Measurements from ENCODE around the gene VSTM5. TPM values are rescaled to one million over a fixed set of nuclear protein-coding genes. Genes with fewer than 3 reads are reported as not detected.

Gene VSTM5
- total and polyA plus RNA-seq, 7 donors: 0.23 to 3.6 (median 0.85) TPM; not detected in 1

- DNase-seq: no peak
- Histone ChIP-seq H3K27me3 (no peaks in the 10 kb centered on the region), H3K4me3 (no peak overlapping the region), H3K9me3 (no peaks in the 10 kb centered on the region), H3K36me3 (no peaks in the 10 kb centered on the region), H3K27ac (no peak overlapping the region), H3K4me1 (no peaks in the 10 kb centered on the region)
- intact Hi-C loops (cut with DNase I): no loop called here
- 91 to 92% methylated on average over 10 of the region's 10 CpGs for WGBS, 2 donors
- TF ChIP-seq POLR2A (IDR thresholded peaks at IDR 0.05) (no peak), CTCF (IDR thresholded peaks at IDR 0.05) (no peak), EP300 (IDR thresholded peaks at IDR 0.05) (no peak), POLR2AphosphoS5 (IDR thresholded peaks at IDR 0.05) (no peak)
These were observed 76.7 kb downstream of the VSTM5 start for GRCh38 chr11:93773601-93774200.

GRCh38 chr11:93773045-93773477 lies 77.4 kb downstream of the VSTM5 start:
- Histone ChIP-seq H3K27me3 (no peaks in the 10 kb centered on the region), H3K9me3 (no peaks in the 10 kb centered on the region), H3K27ac (no peak overlapping the region), H3K4me1 (no peaks in the 10 kb centered on the region), H3K36me3 (no peaks in the 10 kb centered on the region), H3K4me3 (no peak overlapping the region)
- DNase-seq: no peak
- intact Hi-C loops (cut with DNase I): no loop called here
- WGBS, 2 donors: 96 to 98% methylated on average over 3 of the region's 3 CpGs
- TF ChIP-seq EP300 (IDR thresholded peaks at IDR 0.05) (no peak), POLR2AphosphoS5 (IDR thresholded peaks at IDR 0.05) (no peak), CTCF (IDR thresholded peaks at IDR 0.05) (no peak), POLR2A (IDR thresholded peaks at IDR 0.05) (no peak)

GRCh38 chr11:93772123-93772522 lies 78.3 kb downstream of the VSTM5 start:
- no peaks in the 10 kb centered on the region for H3K4me1 ChIP-seq
- no peak overlapping the region for H3K27ac ChIP-seq
- H3K27me3 ChIP-seq: no peaks in the 10 kb centered on the region
- WGBS, 2 donors: 96 to 98% methylated on average over 4 of the region's 4 CpGs
- H3K9me3 ChIP-seq: no peaks in the 10 kb centered on the region
- TF ChIP-seq POLR2A (IDR thresholded peaks at IDR 0.05) (no peak), EP300 (IDR thresholded peaks at IDR 0.05) (no peak), CTCF (IDR thresholded peaks at IDR 0.05) (no peak), POLR2AphosphoS5 (IDR thresholded peaks at IDR 0.05) (no peak)
- no peak overlapping the region for H3K4me3 ChIP-seq
- DNase-seq: no peak
- intact Hi-C loops (cut with DNase I): no loop called here
- no peaks in the 10 kb centered on the region for H3K36me3 ChIP-seq

DNA sequence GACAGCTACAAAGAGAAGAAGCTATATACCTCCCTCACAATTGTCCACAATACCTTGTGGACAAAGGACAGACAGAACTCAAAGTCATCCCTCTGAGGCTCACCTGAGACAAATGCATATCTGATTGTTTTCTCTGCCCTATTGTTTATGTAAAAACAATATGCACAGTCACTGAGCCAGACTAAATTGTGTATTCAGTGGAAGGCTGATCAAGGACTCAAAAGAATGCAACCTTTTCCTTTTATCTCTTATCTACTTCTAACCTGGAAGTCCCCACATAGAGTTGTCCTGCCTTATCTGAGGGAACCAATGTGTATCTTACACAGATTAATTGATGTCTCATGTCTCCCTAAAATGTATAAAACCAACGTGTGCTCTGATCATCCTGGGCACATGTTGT lies 80.3 kb downstream of the VSTM5 start:
- no peak for TF ChIP-seq EP300 (IDR thresholded peaks at IDR 0.05)
- no peak for TF ChIP-seq POLR2A (IDR thresholded peaks at IDR 0.05)
- no peak for TF ChIP-seq CTCF (IDR thresholded peaks at IDR 0.05)
- TF ChIP-seq POLR2AphosphoS5 (IDR thresholded peaks at IDR 0.05): no peak
- Histone ChIP-seq H3K9me3 (no peaks in the 10 kb centered on the region), H3K36me3 (peaks cover 0 to 3% (median 0%) of the 10 kb centered on the region in 4 donors), H3K4me3 (no peak overlapping the region), H3K4me1 (no peaks in the 10 kb centered on the region), H3K27me3 (no peaks in the 10 kb centered on the region), H3K27ac (no peak overlapping the region)
- WGBS, 2 donors: 27 to 53% methylated on average over 1 of the region's 1 CpG
- intact Hi-C loops (cut with DNase I): no loop called here
- DNase-seq: no peak

Small RNA genes within 50 kb of the gene (small RNA-seq; reads per million reads assigned to genes)
- 0 reads per million in 3 donors for gene RF00019

Other genes starting within 250 kb of the VSTM5 start
- gene CEP295, start 188.9 kb downstream of the VSTM5 start, total RNA-seq: 10 to 100 TPM; 18.2 to 31.0 (median 20.6) TPM
- 1 to 10 TPM; 1.8 to 6.3 (median 2.4) TPM for gene CEP295, start 188.9 kb downstream of the VSTM5 start, polyA plus RNA-seq
- 100 to 1,000 TPM in 1 of 4 donors, 10 to 100 TPM in 3; 89.2 to 111 (median 94.4) TPM for gene TAF1D, start 109.1 kb downstream of the VSTM5 start, total RNA-seq
- 10 to 100 TPM; 22.4 to 87.3 (median 68.5) TPM for gene TAF1D, start 109.1 kb downstream of the VSTM5 start, polyA plus RNA-seq
- 10 to 100 TPM; 34.9 to 56.0 (median 45.2) TPM for gene C11orf54, start 108.9 kb downstream of the VSTM5 start, total RNA-seq
- 10 to 100 TPM; 23.7 to 82.8 (median 43.8) TPM for gene C11orf54, start 108.9 kb downstream of the VSTM5 start, polyA plus RNA-seq
- 10 to 100 TPM; 19.9 to 28.9 (median 23.9) TPM for gene MED17, start 66.3 kb downstream of the VSTM5 start, total RNA-seq
- gene MED17, start 66.3 kb downstream of the VSTM5 start, polyA plus RNA-seq: 10 to 100 TPM in 1 of 3 donors, 1 to 10 TPM in 2; 7.2 to 12.8 (median 9.7) TPM
- not detected for gene HEPHL1, start 170.7 kb upstream of the VSTM5 start, total RNA-seq
- gene HEPHL1, start 170.7 kb upstream of the VSTM5 start, polyA plus RNA-seq: not detected

All from sigmoid colon (tissue), 7 donors.